Activated CD4-positive, CD25-positive, alpha-beta regulatory T cell treated with anti-CD3 and anti-CD28 coated beads, Interleukin-2, amount 50 U/mL, for 72 hours (primary cell): ENCODE measurements around the gene CACNA1B.

Source experiments
- DNase-seq: peaks from one replicate; pipeline ENCODE4 v3.0.0; 2021

CACNA1B gene

DNA sequence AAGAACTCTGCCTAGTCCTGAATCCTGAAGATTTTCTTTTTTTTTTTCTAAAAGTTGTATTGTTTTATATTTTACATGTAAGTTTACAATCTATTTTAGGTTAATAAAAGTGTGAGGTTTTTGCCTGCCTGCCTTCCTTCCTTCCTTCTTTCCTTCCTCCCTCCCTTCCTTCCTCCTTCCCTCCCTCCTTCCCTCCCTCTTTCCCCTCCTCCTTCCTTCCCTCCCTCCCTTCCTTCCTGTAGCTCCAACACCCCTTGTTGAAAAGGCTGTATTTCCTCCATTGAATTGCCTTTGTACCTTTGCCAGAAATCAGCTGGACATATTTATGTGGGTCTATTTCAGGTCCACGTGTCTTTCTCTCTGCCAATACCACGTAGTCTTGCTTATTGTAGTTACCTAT lies 46.6 kb downstream of the CACNA1B start:
- no peak for DNase-seq

DNA sequence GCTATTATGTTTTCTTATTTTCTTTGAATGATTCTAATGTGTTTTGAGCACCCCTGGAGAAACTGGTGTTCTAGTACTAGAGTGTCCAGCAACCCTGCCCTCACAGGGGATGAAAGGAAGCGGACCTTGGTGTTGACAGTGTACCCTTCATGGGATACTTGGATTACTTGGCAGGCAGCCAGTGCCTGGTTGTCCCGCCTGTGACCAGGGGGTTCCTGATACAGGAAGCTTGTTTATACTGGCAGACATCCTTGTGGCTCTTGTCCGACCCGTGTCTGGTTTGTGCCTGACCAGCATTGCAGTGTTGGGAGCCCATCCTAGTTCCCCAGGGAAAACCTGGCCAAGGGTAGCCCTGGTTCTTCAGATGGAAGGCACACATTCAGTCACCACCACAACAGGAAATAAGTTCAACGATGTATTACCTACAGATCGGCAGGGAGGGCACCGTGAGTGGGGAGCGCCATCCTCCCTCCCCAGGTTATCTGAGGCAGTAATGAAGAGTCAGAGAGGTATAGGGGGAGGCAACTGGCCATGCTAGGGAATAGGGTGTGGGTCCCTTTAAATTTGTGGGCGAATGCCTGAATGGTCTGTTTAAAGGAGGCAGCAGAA lies 47.3 kb downstream of the CACNA1B start:
- no peak for DNase-seq

DNA sequence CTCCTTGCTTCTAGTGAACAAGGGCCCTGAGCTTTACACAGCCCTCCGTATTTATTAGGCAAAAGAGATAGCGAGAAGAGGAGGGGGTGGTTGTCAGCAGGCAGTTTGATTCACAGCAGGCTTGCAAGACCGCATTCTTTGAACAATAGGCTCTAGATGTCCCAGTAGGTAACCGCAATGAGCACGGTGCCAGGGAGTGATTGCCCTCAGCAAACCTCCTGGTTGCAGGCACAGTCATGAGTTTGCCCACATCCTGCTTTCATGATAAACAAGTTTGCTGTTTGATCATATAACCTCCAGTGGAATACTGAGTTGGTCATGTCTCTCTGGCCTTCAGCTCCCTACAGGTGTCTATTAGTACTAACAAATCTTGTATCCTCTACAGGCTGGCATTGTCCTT lies 66.1 kb downstream of the CACNA1B start:
- DNase-seq = no peak

DNA sequence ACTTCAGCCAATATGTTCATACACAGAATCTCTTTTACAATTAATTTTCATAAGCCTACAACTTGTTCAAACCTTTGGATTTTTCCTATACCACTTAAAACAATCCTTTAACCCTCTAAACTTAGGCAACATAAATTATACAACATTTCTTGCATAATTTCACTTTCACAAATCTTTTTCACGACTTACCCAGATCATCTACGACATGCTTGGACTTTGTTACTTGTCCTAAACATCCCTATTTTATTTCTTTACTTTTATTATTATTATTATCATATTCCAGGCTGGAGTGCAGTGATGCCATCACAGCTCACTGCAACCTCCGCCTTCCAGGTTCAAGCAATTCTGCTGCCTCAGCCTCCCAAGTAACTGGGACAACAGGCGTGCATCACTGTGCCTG lies 68.0 kb downstream of the CACNA1B start:
- DNase-seq = no peak

GRCh38 chr9:137946993-137947392 lies 69.4 kb downstream of the CACNA1B start:
- no peak for DNase-seq

- no peak for DNase-seq
Measured at GRCh38 chr9:137948642-137949041, 71.1 kb downstream of the CACNA1B start.

GRCh38 chr9:137949260-137949659 lies 71.7 kb downstream of the CACNA1B start:
- no peak for DNase-seq

GRCh38 chr9:137951107-137951506 lies 73.5 kb downstream of the CACNA1B start:
- no peak for DNase-seq

GRCh38 chr9:137951597-137952490 lies 74.3 kb downstream of the CACNA1B start:
- no peak for DNase-seq

DNA sequence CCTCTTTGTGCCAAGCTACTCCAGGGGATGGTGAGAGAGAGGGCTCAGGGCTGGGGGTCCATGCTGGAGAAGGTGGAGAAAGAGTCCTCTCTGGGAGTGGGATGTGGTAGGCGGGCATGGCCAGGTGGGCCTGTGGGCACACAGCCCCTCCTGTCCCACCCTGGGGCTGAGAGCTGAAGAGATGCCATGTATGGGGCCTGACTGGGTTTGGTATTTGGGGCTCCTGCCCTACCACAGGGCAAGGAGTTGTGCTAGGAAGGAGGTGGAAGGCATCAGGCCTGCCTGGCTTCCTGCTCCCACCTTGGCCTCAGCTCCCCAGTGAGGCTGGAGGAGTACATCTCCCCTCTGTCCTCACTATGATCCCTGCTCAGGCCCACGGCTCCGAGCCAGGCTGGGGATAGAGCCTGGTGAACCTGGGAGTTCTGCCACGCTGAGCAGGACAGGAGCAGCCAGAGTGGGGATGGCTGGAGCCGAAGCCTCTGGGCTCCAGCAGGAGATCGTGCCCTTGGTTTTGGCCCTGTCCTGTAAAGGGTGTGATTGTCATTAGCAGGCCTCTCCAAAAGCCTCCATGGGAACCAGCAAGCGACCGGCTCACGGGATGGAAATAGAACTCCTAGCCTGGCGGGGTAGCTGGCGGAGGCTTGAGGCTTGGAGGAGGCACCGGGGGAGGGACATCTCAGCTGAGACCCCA lies 75.5 kb downstream of the CACNA1B start:
- no peak for DNase-seq

GRCh38 chr9:137953683-137954438 lies 76.3 kb downstream of the CACNA1B start:
- no peak for DNase-seq

- no peak for DNase-seq
Measured at GRCh38 chr9:137955224-137955570, 77.6 kb downstream of the CACNA1B start.

DNA sequence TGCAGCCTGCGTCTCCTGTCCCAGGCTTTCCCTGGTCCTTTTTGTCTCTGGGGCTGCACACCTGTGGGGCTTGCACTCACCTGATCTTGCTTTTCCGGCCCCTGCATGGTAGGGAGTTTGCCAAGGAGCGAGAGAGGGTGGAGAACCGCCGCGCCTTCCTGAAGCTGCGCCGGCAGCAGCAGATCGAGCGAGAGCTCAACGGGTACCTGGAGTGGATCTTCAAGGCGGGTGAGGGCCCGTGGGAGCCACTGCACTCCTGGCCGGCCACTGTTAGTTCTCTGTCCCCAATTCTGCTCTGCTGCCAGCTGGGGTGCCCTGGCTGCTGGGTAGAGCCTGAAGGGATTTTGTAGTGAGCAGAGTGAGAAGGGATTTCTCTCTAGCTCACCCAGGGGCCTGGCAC lies 78.0 kb downstream of the CACNA1B start:
- DNase-seq = no peak

GRCh38 chr9:137956039-137956438 lies 78.5 kb downstream of the CACNA1B start:
- DNase-seq = no peak

GRCh38 chr9:137956688-137957385 lies 79.3 kb downstream of the CACNA1B start:
- no peak for DNase-seq

- no peak for DNase-seq
Measured at GRCh38 chr9:137959641-137960411, 82.2 kb downstream of the CACNA1B start.

DNA sequence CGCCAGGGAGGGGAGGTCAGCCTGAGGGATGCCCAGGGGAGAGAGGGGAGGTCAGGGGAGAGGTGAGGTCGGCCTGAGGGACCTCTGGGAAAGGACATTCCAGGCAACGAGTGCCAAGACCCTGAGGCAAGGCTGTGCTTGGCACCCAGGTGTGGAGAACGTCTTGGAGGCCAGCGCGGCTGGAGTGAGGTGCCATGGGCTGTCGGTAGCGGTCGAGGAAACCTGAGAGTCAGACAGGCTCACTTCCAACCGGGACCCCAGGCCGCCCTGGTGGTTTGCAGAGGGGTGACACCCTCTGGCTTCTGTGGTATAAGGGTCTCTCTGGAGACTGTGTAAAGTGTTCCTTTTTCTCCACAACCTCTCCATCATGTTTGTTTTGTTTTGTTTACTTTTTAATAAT lies 82.9 kb downstream of the CACNA1B start:
- no peak for DNase-seq

GRCh38 chr9:137963525-137963924 lies 85.9 kb downstream of the CACNA1B start:
- no peak for DNase-seq

DNA sequence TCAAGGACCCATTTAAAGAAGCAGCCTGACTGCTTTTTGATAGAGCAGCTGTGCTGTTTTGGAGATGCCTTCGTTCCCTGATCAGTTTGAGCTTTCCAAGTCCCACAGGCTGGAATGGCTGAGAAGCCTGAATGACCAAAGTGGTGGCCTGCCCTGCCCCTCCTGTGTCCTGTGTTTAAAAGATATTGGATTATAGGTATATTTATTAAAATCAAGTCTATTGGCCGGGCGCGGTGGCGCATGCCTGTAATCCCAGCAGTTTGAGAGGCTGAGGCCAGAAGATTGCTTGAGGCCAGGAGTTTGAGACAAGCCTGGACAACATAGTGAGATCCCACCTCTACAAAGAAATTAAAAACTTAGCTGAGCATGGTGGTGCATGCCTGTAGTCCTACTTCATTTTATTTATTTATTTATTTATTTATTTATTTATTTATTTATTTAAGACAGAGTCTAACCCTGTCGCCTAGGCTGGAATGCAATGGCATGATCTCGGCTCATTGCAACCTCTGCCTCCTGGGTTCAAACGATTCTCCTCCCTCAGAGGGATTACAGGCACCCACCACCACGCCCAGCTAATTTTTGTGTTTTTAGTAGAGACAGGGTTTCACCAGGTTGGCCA lies 87.7 kb downstream of the CACNA1B start:
- no peak for DNase-seq

GRCh38 chr9:137967280-137967953 lies 89.8 kb downstream of the CACNA1B start:
- DNase-seq = no peak

DNA sequence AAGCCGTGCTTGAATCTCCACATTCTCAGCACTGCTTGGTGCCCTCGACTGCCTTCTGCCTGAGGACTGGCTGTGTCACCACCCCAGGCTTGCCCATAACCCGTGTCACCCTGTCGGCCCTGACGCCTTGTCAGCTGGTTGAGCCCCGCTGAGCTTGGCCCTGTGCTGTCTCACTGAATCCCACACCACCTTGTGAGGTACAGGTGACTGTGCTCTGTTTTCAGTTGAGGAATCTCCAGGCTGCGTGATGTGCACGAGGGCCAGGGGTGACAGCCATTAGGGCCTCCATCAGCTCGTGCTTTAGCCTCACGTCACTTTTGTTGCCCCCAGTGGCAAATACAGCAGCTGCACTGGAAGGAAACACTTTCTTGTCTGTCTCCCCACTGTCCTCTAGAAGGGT lies 90.7 kb downstream of the CACNA1B start:
- DNase-seq = no peak
